HAP-1 (cell line): ENCODE data around the gene OR2C3.
"Not testable (repeated sequence)": the region's sequence is repeated elsewhere in the genome, so short reads cannot be mapped to it uniquely, and the experiment has no call there.

ENCODE experiments used
- DNase-seq, 2 experiments: peaks; one replicate each; pipeline ENCODE4 v3.0.0-alpha.2; 2016 to 2020; ENCODE audit warnings: low spot score in 2 of 2
- H3K27me3 ChIP-seq: fragments of 250-450 bp; sonication (Bioruptor Pico); 2 replicates; pipeline ENCODE4 v1.5.1; 2020; ENCODE audit warnings: low read depth, mild to moderate bottlenecking, moderate library complexity
- H3K36me3 ChIP-seq: fragments of 250-450 bp; sonication (Bioruptor Pico); replicated peaks from 2 replicates; pipeline ENCODE4 v1.5.1; 2020; ENCODE audit warnings: mild to moderate bottlenecking
- H3K4me1 ChIP-seq: fragments of 250-450 bp; sonication (Bioruptor Pico); 2 replicates; pipeline ENCODE4 v1.5.1; 2020; ENCODE audit warnings: mild to moderate bottlenecking
- H3K4me3 ChIP-seq: fragments of 250-450 bp; sonication (Bioruptor Pico); 2 replicates; pipeline ENCODE4 v1.5.1; 2020; ENCODE audit warnings: mild to moderate bottlenecking, moderate library complexity
- H3K9me3 ChIP-seq: fragments of 250-450 bp; sonication (Bioruptor Pico); 2 replicates; pipeline ENCODE4 v1.5.1; 2020; ENCODE audit warnings: mild to moderate bottlenecking, moderate library complexity
- in situ Hi-C: fragments of 300-500 bp; cut with MboI; formaldehyde crosslinking; loops from 3 replicates; pipeline ENCODE4 v1.14.3; 2020; ENCODE audit warnings: low sequenced_read_pairs, inconsistent platforms, mixed read lengths

OR2C3 gene

DNA sequence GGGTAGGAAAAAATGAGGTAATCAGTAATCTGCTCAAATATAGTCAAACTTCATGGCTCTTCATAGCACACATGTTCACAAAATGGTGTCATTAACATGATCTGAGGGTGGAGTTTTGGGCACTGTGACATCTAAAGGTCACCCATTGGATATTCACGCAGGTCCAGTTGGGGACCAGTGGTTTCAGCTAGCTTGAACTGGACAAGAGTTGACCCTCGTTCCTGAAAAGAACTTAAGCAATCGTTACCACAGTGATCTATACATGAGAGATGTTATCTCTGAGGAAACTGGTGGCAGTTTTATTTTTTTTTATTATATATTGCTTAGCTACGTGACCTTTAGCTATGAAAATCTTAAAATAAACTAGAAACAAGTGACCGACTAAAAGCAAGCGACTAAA is 3.0 kb upstream of the OR2C3 start:
- H3K36me3 ChIP-seq = no peaks in the 10 kb centered on the region
- H3K4me3 ChIP-seq = no peak overlapping the region
- no peaks in the 10 kb centered on the region for H3K9me3 ChIP-seq
- no peaks in the 10 kb centered on the region for H3K27me3 ChIP-seq
- no peaks in the 10 kb centered on the region for H3K4me1 ChIP-seq
- in situ Hi-C loops = no loop called here
- DNase-seq = no peak

DNA sequence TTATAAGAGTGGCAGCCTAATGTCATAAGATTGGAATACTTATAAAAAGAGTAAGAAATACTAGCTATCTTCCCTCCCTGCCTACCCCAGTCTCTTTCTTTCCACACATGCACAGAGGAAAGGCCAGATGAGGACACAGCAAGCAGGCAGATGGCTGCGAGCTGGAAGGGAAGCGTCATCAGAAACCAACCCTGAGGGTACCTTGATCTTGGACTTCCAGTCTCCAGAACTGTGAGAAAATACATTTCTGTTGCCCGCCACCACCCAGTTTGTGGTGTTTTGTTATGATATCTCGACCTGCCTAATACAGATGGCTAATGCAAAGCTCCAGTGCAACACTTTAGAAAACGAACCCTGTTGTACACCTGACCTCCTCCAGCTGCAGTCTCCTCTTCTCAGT is 2.3 kb upstream of the OR2C3 start:
- no peaks in the 10 kb centered on the region for H3K9me3 ChIP-seq
- H3K36me3 ChIP-seq = no peaks in the 10 kb centered on the region
- no peaks in the 10 kb centered on the region for H3K4me1 ChIP-seq
- H3K27me3 ChIP-seq = no peaks in the 10 kb centered on the region
- in situ Hi-C loops = no loop called here
- no peak for DNase-seq
- H3K4me3 ChIP-seq = no peak overlapping the region

DNA sequence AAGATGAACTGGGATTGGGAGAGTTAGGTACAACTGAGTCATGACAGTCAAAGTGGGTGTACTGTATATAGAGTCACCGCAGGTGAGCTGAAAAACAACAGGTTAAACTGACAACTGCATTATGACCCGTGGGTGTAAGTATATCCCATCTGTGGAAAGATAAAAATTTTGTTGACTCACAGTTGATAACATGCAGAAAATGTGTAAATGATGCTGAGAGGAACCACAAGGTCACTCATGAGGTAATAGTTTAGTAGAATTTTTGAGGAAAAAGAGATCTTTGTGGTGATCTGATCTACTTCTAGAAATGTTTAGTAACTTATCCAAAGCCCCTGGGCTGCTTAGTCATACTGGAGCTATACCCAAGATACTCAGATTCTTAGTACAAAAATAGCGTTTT is 838 bp downstream of the OR2C3 start:
- no peak for DNase-seq
- H3K9me3 ChIP-seq = no peaks in the 10 kb centered on the region
- in situ Hi-C loops = no loop called here
- no peaks in the 10 kb centered on the region for H3K36me3 ChIP-seq
- H3K27me3 ChIP-seq = no peaks in the 10 kb centered on the region
- no peak overlapping the region for H3K4me3 ChIP-seq
- no peaks in the 10 kb centered on the region for H3K4me1 ChIP-seq

DNA sequence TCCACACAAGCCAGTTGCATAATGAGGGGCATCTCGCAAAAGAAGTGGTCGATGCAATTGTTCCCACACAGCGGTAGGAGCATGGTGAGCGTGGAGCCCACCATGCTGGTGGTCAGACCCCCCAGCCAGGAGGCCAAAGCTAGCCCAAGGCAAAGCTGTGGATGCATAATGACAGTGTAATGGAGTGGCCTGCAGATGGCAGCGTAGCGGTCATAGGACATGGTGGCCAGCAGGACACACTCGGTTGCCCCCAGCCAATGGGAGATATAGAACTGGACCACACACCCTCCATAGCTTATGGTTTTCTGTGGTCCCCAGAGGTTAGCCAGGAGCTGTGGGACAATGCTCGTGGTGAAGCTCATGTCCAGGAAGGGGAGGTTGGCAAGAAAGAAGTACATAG is 4.3 kb downstream of the OR2C3 start:
- in situ Hi-C loops = no loop called here
- no peak for DNase-seq

DNA sequence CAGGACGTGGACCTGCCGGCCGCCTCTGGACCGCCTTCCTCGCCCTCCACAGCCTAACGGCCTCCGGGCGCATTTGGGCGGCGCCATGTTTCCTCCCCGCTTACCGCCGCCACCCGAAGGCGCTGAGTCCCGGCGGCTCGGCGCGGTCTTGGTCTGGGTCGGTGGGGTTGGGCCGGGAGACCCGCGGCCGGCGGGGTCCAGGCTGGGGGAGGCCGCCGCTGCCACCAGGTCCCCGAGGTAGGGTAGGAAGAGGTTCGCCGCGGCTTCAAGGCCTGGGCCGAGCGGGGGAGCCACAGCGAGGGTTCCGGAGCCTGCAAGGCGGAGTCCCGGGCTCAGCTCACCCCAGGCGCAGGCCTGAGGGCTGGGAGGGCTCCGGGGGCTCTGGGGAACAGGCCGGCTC is 5.5 kb downstream of the OR2C3 start:
- H3K27me3 ChIP-seq = no peaks in the 10 kb centered on the region
- DNase-seq = no peak
- no peaks in the 10 kb centered on the region for H3K36me3 ChIP-seq
- no peaks in the 10 kb centered on the region for H3K9me3 ChIP-seq
- H3K4me3 ChIP-seq = no peak overlapping the region
- H3K4me1 ChIP-seq = no peaks in the 10 kb centered on the region
- in situ Hi-C loops = no loop called here

More for the DNA sequence above, 4.3 kb downstream of the OR2C3 start:
- Histone ChIP-seq H3K27me3 (no peaks in the 10 kb centered on the region), H3K4me3 (no peak overlapping the region), H3K4me1 (no peaks in the 10 kb centered on the region), H3K9me3 (no peaks in the 10 kb centered on the region), H3K36me3 (no peaks in the 10 kb centered on the region)

DNA sequence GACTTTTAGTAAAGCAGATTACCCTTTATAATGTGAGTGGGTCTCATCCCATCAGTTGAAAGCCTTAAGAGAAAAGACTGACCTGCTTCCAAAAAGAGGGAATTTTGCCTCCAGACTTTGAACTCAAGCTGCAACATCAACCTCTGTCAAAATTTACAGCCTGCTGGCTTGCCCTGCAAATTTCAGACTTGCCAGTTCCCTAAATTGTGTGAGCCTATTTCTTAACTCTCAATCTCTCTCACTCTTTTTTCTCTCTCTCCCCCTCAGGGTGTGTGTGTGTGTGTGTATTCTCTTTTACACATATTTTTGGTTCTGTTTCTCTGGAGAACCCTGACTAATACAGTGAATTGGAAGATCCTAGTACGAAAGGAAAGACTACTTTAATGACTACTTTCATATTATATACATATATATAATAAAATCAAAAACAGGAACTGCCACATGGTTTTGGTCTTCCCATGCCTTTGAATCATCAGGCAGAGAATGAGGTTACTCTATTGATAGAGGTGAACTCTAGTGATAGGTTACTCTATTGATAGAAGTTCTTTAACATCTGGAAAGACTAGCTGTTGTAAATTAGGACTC is 6.4 kb downstream of the OR2C3 start:
- H3K9me3 ChIP-seq = no peaks in the 10 kb centered on the region
- H3K4me1 ChIP-seq = no peaks in the 10 kb centered on the region
- H3K4me3 ChIP-seq = no peak overlapping the region
- H3K36me3 ChIP-seq = no peaks in the 10 kb centered on the region
- no peak for DNase-seq
- no peaks in the 10 kb centered on the region for H3K27me3 ChIP-seq
- in situ Hi-C loops = no loop called here

DNA sequence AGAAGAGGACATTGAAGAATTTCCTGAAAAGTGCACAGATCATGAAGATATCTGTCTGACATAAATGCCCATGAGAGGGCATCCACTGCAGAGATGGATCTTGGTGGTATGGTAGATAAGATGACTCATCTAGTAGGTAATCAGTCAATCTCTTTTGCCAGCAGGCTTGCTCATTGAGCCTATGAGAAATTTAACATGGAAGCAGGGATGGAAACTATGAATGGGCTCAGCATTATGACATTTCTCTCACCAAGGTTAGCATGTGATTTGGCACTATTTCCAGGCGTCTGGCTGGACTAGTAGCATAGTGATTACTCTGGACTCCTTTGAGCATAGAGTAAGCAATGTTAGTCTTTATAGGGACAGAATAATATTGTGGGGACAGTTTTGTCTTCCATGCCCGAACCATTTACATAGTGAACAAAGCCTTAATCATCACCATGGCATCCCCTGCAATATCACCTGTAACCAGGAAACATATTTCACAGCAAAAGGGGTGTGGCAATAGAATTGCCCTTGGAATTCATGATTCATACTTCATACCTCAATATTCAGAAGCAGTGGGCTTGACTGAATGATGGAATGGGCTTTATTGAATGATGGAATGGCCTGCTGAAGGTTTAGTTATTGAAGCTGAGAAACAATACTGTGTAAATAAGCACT is 7.3 kb downstream of the OR2C3 start:
- Histone ChIP-seq H3K27me3 (no peaks in the 10 kb centered on the region), H3K4me1 (no peaks in the 10 kb centered on the region), H3K9me3 (no peaks in the 10 kb centered on the region), H3K4me3 (no peak overlapping the region), H3K36me3 (no peaks in the 10 kb centered on the region)
- DNase-seq = no peak
- in situ Hi-C loops = no loop called here

DNA sequence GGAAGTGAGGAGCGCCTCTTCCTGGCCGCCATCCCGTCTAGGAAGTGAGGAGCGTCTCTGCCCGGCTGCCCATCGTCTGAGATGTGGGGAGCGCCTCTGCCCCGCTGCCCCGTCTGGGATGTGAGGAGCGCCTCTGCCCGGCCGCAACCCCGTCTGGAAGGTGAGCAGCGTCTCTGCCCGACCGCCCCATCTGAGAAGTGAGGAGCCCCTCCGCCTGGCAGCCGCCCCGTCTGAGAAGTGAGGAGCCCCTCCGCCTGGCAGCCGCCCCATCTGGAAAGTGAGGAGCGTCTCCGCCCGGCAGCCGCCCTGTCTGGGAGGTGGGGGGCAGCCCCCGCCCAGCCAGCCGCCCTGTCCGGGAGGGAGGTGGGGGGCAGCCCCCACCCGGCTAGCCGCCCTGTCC is 14.4 kb downstream of the OR2C3 start:
- H3K36me3 ChIP-seq, H3K4me3 ChIP-seq, DNase-seq, H3K4me1 ChIP-seq, H3K27me3 ChIP-seq, in situ Hi-C loops, H3K9me3 ChIP-seq: not testable (repeated sequence)

DNA sequence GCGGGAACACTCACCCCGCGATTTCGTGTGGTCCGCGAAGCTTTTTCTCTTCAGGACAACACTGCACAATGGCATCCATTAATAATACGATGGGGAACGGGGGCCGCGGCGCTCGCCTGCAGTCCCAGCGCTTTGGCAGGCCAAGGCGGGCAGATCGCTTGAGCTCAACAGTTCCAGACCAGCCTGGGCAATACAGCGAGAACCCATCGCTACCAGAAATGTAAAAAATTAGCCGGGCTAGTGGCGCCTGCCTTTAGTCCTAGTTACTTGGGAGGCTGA is 17.7 kb downstream of the OR2C3 start:
- no peak for DNase-seq
- Histone ChIP-seq H3K4me1 (no peaks in the 10 kb centered on the region), H3K9me3 (no peaks in the 10 kb centered on the region), H3K36me3 (no peaks in the 10 kb centered on the region), H3K4me3 (no peak overlapping the region), H3K27me3 (no peaks in the 10 kb centered on the region)
- in situ Hi-C loops = no loop called here

DNA sequence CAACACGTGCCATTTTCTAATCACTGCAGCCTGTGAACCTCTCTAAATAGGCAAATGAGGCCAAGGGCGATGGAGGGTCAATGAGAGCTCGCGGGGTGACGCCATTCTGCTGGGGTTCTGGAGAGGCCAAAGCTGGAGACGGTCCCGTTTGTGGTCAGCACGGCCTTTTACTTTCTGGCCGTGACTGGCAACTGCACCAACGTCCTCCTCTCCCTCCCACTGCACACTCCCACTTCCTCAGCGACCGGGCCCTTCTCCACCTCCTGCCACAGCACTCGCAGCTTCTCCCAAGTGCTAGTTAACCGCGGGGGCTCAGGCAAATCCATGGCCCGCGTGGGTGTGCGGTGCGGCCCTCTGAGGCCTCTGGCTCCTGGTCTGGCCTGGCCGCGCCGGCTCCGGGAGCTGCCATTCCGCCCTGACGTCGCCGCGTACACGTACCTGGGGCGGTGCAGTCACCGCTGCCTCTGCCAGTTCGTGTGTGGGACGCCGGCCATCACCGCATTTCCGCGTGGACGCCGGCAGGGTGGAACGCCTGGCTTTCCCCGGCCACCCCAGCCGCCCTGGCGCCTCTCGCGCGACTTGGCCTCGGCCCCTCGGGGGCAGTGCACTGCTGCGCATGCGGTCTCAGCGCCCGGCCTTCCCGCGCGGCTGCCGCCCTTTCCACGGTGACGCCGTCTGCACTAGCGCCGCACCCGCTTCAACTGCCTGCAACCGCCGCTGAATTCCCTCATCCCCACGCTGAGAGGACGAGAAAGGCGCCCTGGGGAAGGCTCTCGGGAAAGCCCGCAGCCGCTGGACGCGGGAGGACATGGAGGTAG is 18.2 kb downstream of the OR2C3 start:
- Histone ChIP-seq H3K27me3 (no peaks in the 10 kb centered on the region), H3K9me3 (no peaks in the 10 kb centered on the region), H3K36me3 (no peaks in the 10 kb centered on the region), H3K4me1 (no peaks in the 10 kb centered on the region), H3K4me3 (no peak overlapping the region)
- in situ Hi-C loops = no loop called here
- no peak for DNase-seq

DNA sequence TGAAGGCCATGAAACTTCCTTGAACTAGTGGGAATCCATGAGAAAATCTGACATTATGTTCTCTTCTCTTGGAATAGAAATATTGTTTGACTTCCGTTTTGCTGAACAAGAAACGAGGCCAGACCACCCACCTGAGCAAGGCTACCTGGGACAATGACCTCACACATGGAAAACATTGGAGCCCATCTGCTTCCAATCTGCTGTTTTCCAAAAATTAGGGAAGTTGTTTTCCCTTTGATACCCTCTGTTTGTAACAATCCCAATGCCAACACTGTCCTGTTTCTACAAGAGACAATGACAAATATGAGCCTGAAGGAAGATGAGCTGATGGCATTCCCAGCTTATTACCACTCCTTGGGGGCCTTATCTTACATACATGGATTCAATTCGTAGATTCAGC is 29.4 kb downstream of the OR2C3 start:
- no peak for DNase-seq
- in situ Hi-C loops = no loop called here
- Histone ChIP-seq H3K9me3 (no peaks in the 10 kb centered on the region), H3K36me3 (no peaks in the 10 kb centered on the region), H3K4me3 (no peak overlapping the region), H3K27me3 (no peaks in the 10 kb centered on the region), H3K4me1 (no peaks in the 10 kb centered on the region)

DNA sequence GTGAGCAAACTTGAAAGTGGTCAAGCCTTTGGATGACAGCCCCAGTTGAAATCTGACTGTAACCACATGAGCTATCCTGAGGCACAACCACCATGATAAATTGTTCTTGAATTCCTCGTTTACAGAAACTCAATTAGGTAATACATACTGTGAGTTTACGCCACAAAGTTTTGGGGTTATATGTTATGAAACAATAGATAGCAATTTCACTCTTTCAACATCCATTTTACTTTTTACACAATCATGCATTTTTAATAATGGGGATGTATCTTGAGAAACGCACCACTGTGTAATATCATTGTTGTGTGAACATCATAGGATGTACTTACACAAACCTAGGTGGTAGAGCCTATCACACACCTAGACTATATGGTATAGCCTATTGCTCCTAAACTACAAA is 35.4 kb downstream of the OR2C3 start:
- in situ Hi-C loops = no loop called here
- DNase-seq = no peak
- Histone ChIP-seq H3K9me3 (no peaks in the 10 kb centered on the region), H3K27me3 (no peaks in the 10 kb centered on the region; the same call in 1 of the 2 replicates), H3K36me3 (no peaks in the 10 kb centered on the region), H3K4me1 (no peaks in the 10 kb centered on the region), H3K4me3 (no peak overlapping the region)

DNA sequence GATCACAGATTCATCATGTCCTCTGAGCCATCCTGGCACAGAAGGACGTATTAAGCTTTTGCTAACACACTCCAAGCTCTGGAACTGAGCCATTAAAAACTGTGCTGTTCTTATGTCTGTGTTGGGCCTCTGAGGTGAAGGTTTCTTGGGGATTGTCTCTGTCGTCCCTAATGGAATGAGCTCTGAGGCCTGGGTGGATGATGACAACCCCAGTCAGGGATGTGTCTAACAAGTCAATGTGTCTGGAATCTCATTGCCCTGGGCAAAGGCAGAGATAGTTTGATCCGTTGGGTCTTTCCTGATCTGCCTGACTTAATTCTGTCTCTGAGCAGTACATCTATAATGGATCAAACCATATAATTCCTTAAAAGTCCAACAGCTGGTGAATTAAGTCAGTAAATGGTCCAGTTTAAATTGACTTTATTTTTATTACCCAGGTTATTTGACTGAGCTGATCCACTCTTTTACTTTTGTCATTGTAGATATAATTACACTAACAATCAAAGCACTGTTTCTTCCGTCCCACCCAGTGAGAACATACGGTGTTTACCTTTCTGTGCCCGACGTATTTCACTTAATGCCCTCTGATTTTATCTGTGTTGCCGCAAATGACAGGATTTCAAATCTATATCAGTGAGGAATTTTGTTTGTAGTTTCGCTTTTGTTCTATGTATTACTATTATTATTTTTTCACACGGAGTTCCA is 39.5 kb downstream of the OR2C3 start:
- DNase-seq = no peak
- no peaks in the 10 kb centered on the region; the same call in 1 of the 2 replicates for H3K27me3 ChIP-seq
- in situ Hi-C loops = no loop called here
- H3K4me1 ChIP-seq = no peaks in the 10 kb centered on the region
- H3K4me3 ChIP-seq = no peak overlapping the region
- no peaks in the 10 kb centered on the region for H3K36me3 ChIP-seq
- H3K9me3 ChIP-seq = no peaks in the 10 kb centered on the region

DNA sequence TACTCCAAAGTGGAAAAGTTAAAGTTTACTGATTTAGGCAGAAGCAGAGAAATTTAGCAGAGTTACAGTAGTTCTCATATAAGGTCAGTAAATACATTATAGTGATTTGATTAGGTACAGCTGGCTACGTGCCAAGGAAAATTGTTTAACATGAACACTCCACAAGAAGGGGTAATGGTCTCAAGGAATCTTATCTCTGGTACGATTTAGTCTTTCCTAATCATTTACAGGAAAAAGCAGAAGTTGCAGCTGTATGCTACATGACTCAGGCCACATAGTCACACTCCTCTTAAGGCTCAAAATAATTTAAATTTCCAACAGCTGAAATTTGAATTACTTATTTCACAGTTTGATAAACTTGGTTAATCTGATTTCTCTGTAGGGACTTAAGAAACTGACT is 41.5 kb downstream of the OR2C3 start:
- H3K4me3 ChIP-seq = no peak overlapping the region
- in situ Hi-C loops = no loop called here

More for the DNA sequence above, 41.5 kb downstream of the OR2C3 start:
- Histone ChIP-seq H3K4me1 (no peaks in the 10 kb centered on the region), H3K36me3 (no peaks in the 10 kb centered on the region), H3K9me3 (no peaks in the 10 kb centered on the region), H3K27me3 (no peaks in the 10 kb centered on the region; the same call in 1 of the 2 replicates)
- no peak for DNase-seq
